Activated T-helper 1 cell treated with anti-CD3 and anti-CD28 coated beads, Interleukin-12 subunit alpha, Interleukin-12 subunit beta, Interleukin-2, Interleukin-4 antibody, amounts not matched to agents 30 ng/mL and 10 ng/mL and 1 ng/mL, durations not matched to agents 14 hours and 24 hours and 36 hours (primary cell): ENCODE measurements around the gene VENTX. TPM values are rescaled to one million over a fixed set of nuclear protein-coding genes. Genes with fewer than 3 reads are reported as not detected.

Experiments
- DNase-seq: peaks from one replicate; pipeline ENCODE4 v3.0.0; 2021; ENCODE audit warnings: low spot score
- H3K27ac Mint-ChIP-seq: one replicate; pipeline ENCODE4 v1.8.0; 2021; ENCODE audit warnings: mild to moderate bottlenecking, mixed read lengths
- H3K27me3 Mint-ChIP-seq: one replicate; pipeline ENCODE4 v1.8.0; 2022; ENCODE audit warnings: mild to moderate bottlenecking, moderate library complexity, mixed read lengths; ENCODE audit not compliant: insufficient read depth
- H3K36me3 Mint-ChIP-seq: one replicate; pipeline ENCODE4 v1.8.0; 2021; ENCODE audit warnings: low read depth, mixed read lengths
- H3K4me1 Mint-ChIP-seq: one replicate; pipeline ENCODE4 v1.8.0; 2021; ENCODE audit warnings: low read depth, mixed read lengths
- H3K4me3 Mint-ChIP-seq: one replicate; pipeline ENCODE4 v1.8.0; 2021; ENCODE audit warnings: mild to moderate bottlenecking, moderate library complexity, mixed read lengths
- H3K9me3 Mint-ChIP-seq: one replicate; pipeline ENCODE4 v1.8.0; 2021; ENCODE audit warnings: mixed read lengths
- intact Hi-C: fragments of 100-400 bp; cut with micrococcal nuclease; formaldehyde crosslinking; loops from one replicate; pipeline ENCODE4 v1.15.1; 2024
- total RNA-seq: library from RNA; stranded (reverse); gene quantifications from 2 replicates; pipeline ENCODE4 v1.2.3, GENCODE V29; 2022

Gene VENTX
- total RNA-seq, 1 donor from 2014 or later: not detected

GRCh38 chr10:133280391-133281059 is 42.9 kb downstream of the VENTX start:
- Mint-ChIP-seq H3K27ac (no peak overlapping the region), H3K4me3 (no peak overlapping the region), H3K27me3 (no peaks in the 10 kb centered on the region), H3K9me3 (no peaks in the 10 kb centered on the region), H3K36me3 (peaks cover 24% of the 10 kb centered on the region), H3K4me1 (peaks cover 14% of the 10 kb centered on the region)
- no peak for DNase-seq
- intact Hi-C loops: no loop called here

- intact Hi-C loops: no loop called here
- Mint-ChIP-seq H3K27me3 (no peaks in the 10 kb centered on the region), H3K27ac (no peak overlapping the region), H3K4me1 (peaks cover 14% of the 10 kb centered on the region), H3K4me3 (no peak overlapping the region), H3K36me3 (peaks cover 30% of the 10 kb centered on the region), H3K9me3 (no peaks in the 10 kb centered on the region)
- no peak for DNase-seq
Measured at GRCh38 chr10:133281084-133281483, 43.4 kb downstream of the VENTX start.

- no peak overlapping the region for H3K27ac Mint-ChIP-seq
- DNase-seq: no peak
- no peaks in the 10 kb centered on the region for H3K9me3 Mint-ChIP-seq
- H3K36me3 Mint-ChIP-seq: peaks cover 37% of the 10 kb centered on the region
- peaks cover 14% of the 10 kb centered on the region for H3K4me1 Mint-ChIP-seq
- no peak overlapping the region for H3K4me3 Mint-ChIP-seq
- H3K27me3 Mint-ChIP-seq: no peaks in the 10 kb centered on the region
- intact Hi-C loops: no loop called here
Measured at GRCh38 chr10:133281628-133282372, 44.1 kb downstream of the VENTX start.

GRCh38 chr10:133282846-133283390 is 45.3 kb downstream of the VENTX start:
- Mint-ChIP-seq H3K27ac (no peak overlapping the region), H3K36me3 (peaks cover 44% of the 10 kb centered on the region), H3K9me3 (no peaks in the 10 kb centered on the region), H3K4me1 (peaks cover 10% of the 10 kb centered on the region), H3K27me3 (no peaks in the 10 kb centered on the region), H3K4me3 (no peak overlapping the region)
- intact Hi-C loops: no loop called here
- DNase-seq: no peak

- no peak for DNase-seq
- Mint-ChIP-seq H3K27ac (no peak overlapping the region), H3K27me3 (no peaks in the 10 kb centered on the region), H3K4me3 (no peak overlapping the region), H3K4me1 (no peaks in the 10 kb centered on the region), H3K36me3 (peaks cover 41% of the 10 kb centered on the region), H3K9me3 (no peaks in the 10 kb centered on the region)
- intact Hi-C loops: no loop called here
Measured at GRCh38 chr10:133283931-133284330, 46.3 kb downstream of the VENTX start.

- Mint-ChIP-seq H3K27me3 (no peaks in the 10 kb centered on the region), H3K27ac (no peak overlapping the region), H3K4me1 (no peaks in the 10 kb centered on the region), H3K4me3 (no peak overlapping the region), H3K9me3 (no peaks in the 10 kb centered on the region), H3K36me3 (peaks cover 41% of the 10 kb centered on the region)
- intact Hi-C loops: no loop called here
- no peak for DNase-seq
Measured at GRCh38 chr10:133285217-133285616, 47.6 kb downstream of the VENTX start.

- no peaks in the 10 kb centered on the region for H3K9me3 Mint-ChIP-seq
- H3K27me3 Mint-ChIP-seq: no peaks in the 10 kb centered on the region
- intact Hi-C loops: no loop called here
- no peak overlapping the region for H3K4me3 Mint-ChIP-seq
- DNase-seq: no peak
- H3K27ac Mint-ChIP-seq: no peak overlapping the region
- peaks cover 46% of the 10 kb centered on the region for H3K36me3 Mint-ChIP-seq
- no peaks in the 10 kb centered on the region for H3K4me1 Mint-ChIP-seq
Measured at GRCh38 chr10:133286366-133286765, 48.7 kb downstream of the VENTX start.

- no peaks in the 10 kb centered on the region for H3K4me1 Mint-ChIP-seq
- H3K9me3 Mint-ChIP-seq: no peaks in the 10 kb centered on the region
- intact Hi-C loops: no loop called here
- H3K4me3 Mint-ChIP-seq: no peak overlapping the region
- no peak overlapping the region for H3K27ac Mint-ChIP-seq
- H3K36me3 Mint-ChIP-seq: peaks cover 46% of the 10 kb centered on the region
- no peaks in the 10 kb centered on the region for H3K27me3 Mint-ChIP-seq
- no peak for DNase-seq
Measured at GRCh38 chr10:133287832-133288500, 50.3 kb downstream of the VENTX start.

GRCh38 chr10:133289761-133290160 is 52.1 kb downstream of the VENTX start:
- no peak overlapping the region for H3K27ac Mint-ChIP-seq
- no peak for DNase-seq
- no peaks in the 10 kb centered on the region for H3K4me1 Mint-ChIP-seq
- H3K9me3 Mint-ChIP-seq: no peaks in the 10 kb centered on the region
- H3K4me3 Mint-ChIP-seq: no peak overlapping the region
- H3K36me3 Mint-ChIP-seq: peaks cover 45% of the 10 kb centered on the region
- H3K27me3 Mint-ChIP-seq: no peaks in the 10 kb centered on the region
- intact Hi-C loops: no loop called here

Other genes with a start within 250 kb of the VENTX start
- not detected in 2 replicates for gene ADGRA1, start 149.9 kb upstream of the VENTX start, total RNA-seq
- gene KNDC1, start 77.6 kb upstream of the VENTX start, total RNA-seq: 0.22 and 0.54 TPM in 2 replicates
- 0.17 TPM in 1 of 2 replicates, not detected in the other for gene UTF1, start 7.6 kb upstream of the VENTX start, total RNA-seq
- gene ADAM8, start 39.0 kb downstream of the VENTX start, total RNA-seq: 133 and 138 TPM in 2 replicates
- gene TUBGCP2, start 71.0 kb downstream of the VENTX start, total RNA-seq: 57.6 and 65.0 TPM in 2 replicates
- gene ZNF511, start 71.1 kb downstream of the VENTX start, total RNA-seq: 69.6 and 76.3 TPM in 2 replicates
- not detected in 2 replicates for gene CALY, start 99.0 kb downstream of the VENTX start, total RNA-seq
- gene PRAP1, start 109.5 kb downstream of the VENTX start, total RNA-seq: not detected in 2 replicates
- 45.4 and 51.8 TPM in 2 replicates for gene FUOM, start 120.2 kb downstream of the VENTX start, total RNA-seq
- 69.3 and 69.6 TPM in 2 replicates for gene ECHS1, start 135.5 kb downstream of the VENTX start, total RNA-seq
- gene PAOX, start 141.4 kb downstream of the VENTX start, total RNA-seq: 6.6 and 7.5 TPM in 2 replicates
- gene MTG1, start 156.3 kb downstream of the VENTX start, total RNA-seq: 64.9 and 67.9 TPM in 2 replicates
- gene SPRN, start 186.8 kb downstream of the VENTX start, total RNA-seq: not detected in 2 replicates
- 1.2 and 1.5 TPM in 2 replicates for gene SCART1, start 216.1 kb downstream of the VENTX start, total RNA-seq